Body of pancreas (tissue), 4 donors: ENCODE measurements around the gene LRRC2.

Experiments
- CTCF ChIP-seq, 7 experiments: fragments of 450-650 bp in 4 of 7; fragments of 200-600 bp in 3 of 7; sonication (generic) in 3 of 7; IDR thresholded peaks; one replicate each; pipeline ENCODE4 v1.5.1; 2016 to 2019; ENCODE audit warnings: antibody characterized with exemption in 7 of 7
- POLR2A ChIP-seq, 3 donors: fragments of 450-650 bp; IDR thresholded peaks; one replicate each; pipeline ENCODE4 v1.6.1; 2016; ENCODE audit warnings: antibody characterized with exemption in 3 of 3, mild to moderate bottlenecking in 2 of 3

GRCh38 chr3:46607603-46608028 is 41.5 kb upstream of the LRRC2 start:
- TF ChIP-seq CTCF (IDR thresholded peaks at IDR 0.05) (no peak), POLR2A (IDR thresholded peaks at IDR 0.05) (no peak)
